ENCODE measurements around the gene RAB4A. TPM values are rescaled to one million over a fixed set of nuclear protein-coding genes. Genes with fewer than 3 reads are reported as not detected.

RAB4A gene
- polyA plus RNA-seq, 1 experiment: 24.8 TPM

- no peak for DNase-seq (ENCODE audit: low read depth)
- H3K4me3 ChIP-seq (ENCODE audit: low read depth, low read length): no peak overlapping the region
- TF ChIP-seq, protein P1, sequence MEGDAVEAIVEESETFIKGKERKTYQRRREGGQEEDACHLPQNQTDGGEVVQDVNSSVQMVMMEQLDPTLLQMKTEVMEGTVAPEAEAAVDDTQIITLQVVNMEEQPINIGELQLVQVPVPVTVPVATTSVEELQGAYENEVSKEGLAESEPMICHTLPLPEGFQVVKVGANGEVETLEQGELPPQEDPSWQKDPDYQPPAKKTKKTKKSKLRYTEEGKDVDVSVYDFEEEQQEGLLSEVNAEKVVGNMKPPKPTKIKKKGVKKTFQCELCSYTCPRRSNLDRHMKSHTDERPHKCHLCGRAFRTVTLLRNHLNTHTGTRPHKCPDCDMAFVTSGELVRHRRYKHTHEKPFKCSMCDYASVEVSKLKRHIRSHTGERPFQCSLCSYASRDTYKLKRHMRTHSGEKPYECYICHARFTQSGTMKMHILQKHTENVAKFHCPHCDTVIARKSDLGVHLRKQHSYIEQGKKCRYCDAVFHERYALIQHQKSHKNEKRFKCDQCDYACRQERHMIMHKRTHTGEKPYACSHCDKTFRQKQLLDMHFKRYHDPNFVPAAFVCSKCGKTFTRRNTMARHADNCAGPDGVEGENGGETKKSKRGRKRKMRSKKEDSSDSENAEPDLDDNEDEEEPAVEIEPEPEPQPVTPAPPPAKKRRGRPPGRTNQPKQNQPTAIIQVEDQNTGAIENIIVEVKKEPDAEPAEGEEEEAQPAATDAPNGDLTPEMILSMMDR (IDR thresholded peaks at IDR 0.05; ENCODE audit: insufficient read depth, low read depth, low read length): no peak
- no peaks in the 10 kb centered on the region for H3K27me3 ChIP-seq (ENCODE audit: control insufficient read depth, insufficient read depth, low read length)
- H3K36me3 ChIP-seq (ENCODE audit: control insufficient read depth, insufficient read depth, low read length): peaks cover 7% of the 10 kb centered on the region
- ChIA-PET CTCF (interaction anchor here (0.8 kb wide), 1 partner anchor 17 kb away, joined by 3 read pairs; no protein-coding TSS in a partner anchor), POLR2A (no interaction called here)
Measured at GRCh38 chr1:229300099-229300757, 29.3 kb downstream of the RAB4A start.

- ChIA-PET CTCF (no interaction called here), POLR2A (no interaction called here)
- peaks cover 10% of the 10 kb centered on the region for H3K36me3 ChIP-seq (ENCODE audit: control insufficient read depth, insufficient read depth, low read length)
- H3K4me3 ChIP-seq (ENCODE audit: low read depth, low read length): no peak overlapping the region
- TF ChIP-seq, protein P1 (IDR thresholded peaks at IDR 0.05; ENCODE audit: insufficient read depth, low read depth, low read length): no peak
- no peaks in the 10 kb centered on the region for H3K27me3 ChIP-seq (ENCODE audit: control insufficient read depth, insufficient read depth, low read length)
- DNase-seq (ENCODE audit: low read depth): no peak
Measured at GRCh38 chr1:229302740-229303139, 31.8 kb downstream of the RAB4A start.

GRCh38 chr1:229303855-229304254 lies 32.9 kb downstream of the RAB4A start:
- Histone ChIP-seq H3K4me3 (ENCODE audit: low read depth, low read length) (no peak overlapping the region), H3K27me3 (ENCODE audit: control insufficient read depth, insufficient read depth, low read length) (no peaks in the 10 kb centered on the region), H3K36me3 (ENCODE audit: control insufficient read depth, insufficient read depth, low read length) (peaks cover 13% of the 10 kb centered on the region)
- no peak for DNase-seq (ENCODE audit: low read depth)
- CTCF ChIA-PET: no interaction called here
- POLR2A ChIA-PET: no interaction called here
- TF ChIP-seq, protein P1 (IDR thresholded peaks at IDR 0.05; ENCODE audit: insufficient read depth, low read depth, low read length): no peak

GRCh38 chr1:229305392-229305791 lies 34.5 kb downstream of the RAB4A start:
- ChIA-PET CTCF (interaction anchor here (0.9 kb wide), 1 partner anchor 34 kb away, joined by 3 read pairs; no protein-coding TSS in a partner anchor), POLR2A (no interaction called here)

DNA sequence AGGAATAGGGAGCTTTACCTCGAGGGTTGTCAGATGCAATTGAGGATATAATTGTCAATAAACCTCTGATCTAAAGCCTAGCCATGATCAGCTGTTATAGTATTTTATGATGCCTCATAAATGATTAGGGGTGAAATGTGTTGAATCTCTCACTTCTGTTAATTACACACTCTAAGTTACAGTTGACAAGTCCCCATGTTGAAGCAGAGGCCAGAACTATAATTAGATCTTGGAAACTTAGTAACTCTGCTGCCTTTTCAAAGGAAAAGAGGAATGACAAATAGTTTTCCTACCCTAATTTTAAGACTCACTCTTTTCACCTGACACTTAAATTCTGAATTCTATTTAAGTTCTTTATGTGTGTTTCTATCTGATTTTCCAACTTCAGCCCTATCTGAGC lies 38.2 kb downstream of the RAB4A start:
- ChIA-PET CTCF (no interaction called here), POLR2A (no interaction called here)
- Histone ChIP-seq H3K36me3 (ENCODE audit: control insufficient read depth, insufficient read depth, low read length) (peaks cover 10% of the 10 kb centered on the region), H3K4me3 (ENCODE audit: low read depth, low read length) (no peak overlapping the region), H3K27me3 (ENCODE audit: control insufficient read depth, insufficient read depth, low read length) (no peaks in the 10 kb centered on the region)
- DNase-seq (ENCODE audit: low read depth): no peak
- TF ChIP-seq, protein P1 (IDR thresholded peaks at IDR 0.05; ENCODE audit: insufficient read depth, low read depth, low read length): no peak

More at GRCh38 chr1:229305392-229305791, 34.5 kb downstream of the RAB4A start:
- no peak overlapping the region for H3K4me3 ChIP-seq (ENCODE audit: low read depth, low read length)
- DNase-seq (ENCODE audit: low read depth): no peak
- peaks cover 12% of the 10 kb centered on the region for H3K36me3 ChIP-seq (ENCODE audit: control insufficient read depth, insufficient read depth, low read length)
- no peaks in the 10 kb centered on the region for H3K27me3 ChIP-seq (ENCODE audit: control insufficient read depth, insufficient read depth, low read length)
- TF ChIP-seq, protein P1 (IDR thresholded peaks at IDR 0.05; ENCODE audit: insufficient read depth, low read depth, low read length): no peak
